Neural progenitor cell (in vitro differentiated cells): ENCODE measurements around the gene ERC2. TPM values are rescaled to one million over a fixed set of nuclear protein-coding genes. Genes with fewer than 3 reads are reported as not detected.

Source experiments
- DNase-seq: peaks from one replicate; pipeline ENCODE4 v3.0.0-alpha.2; 2016; ENCODE audit warnings: low spot score
- H2AFZ ChIP-seq: fragments of 200-600 bp; sonication (generic); replicated peaks from 2 replicates; pipeline ENCODE4 v1.6.1; 2016; ENCODE audit warnings: antibody characterized with exemption
- H3F3A ChIP-seq: fragments of 200-600 bp; sonication (generic); 2 replicates; pipeline ENCODE4 v1.6.1; 2016; ENCODE audit warnings: antibody characterized with exemption, low read depth
- H3K27ac ChIP-seq: fragments of 200-600 bp; sonication (generic); 2 replicates; pipeline ENCODE4 v1.5.1; 2016; ENCODE audit warnings: mild to moderate bottlenecking
- H3K27me3 ChIP-seq: fragments of 200-600 bp; sonication (generic); 2 replicates; pipeline ENCODE4 v1.6.1; 2016; ENCODE audit warnings: mild to moderate bottlenecking, moderate library complexity
- H3K36me3 ChIP-seq: fragments of 200-600 bp; sonication (generic); 2 replicates; pipeline ENCODE4 v1.5.1; 2016
- H3K4me1 ChIP-seq: fragments of 200-600 bp; sonication (generic); 2 replicates; pipeline ENCODE4 v1.6.1; 2016; ENCODE audit warnings: mixed run types
- H3K4me2 ChIP-seq: fragments of 200-600 bp; sonication (generic); 2 replicates; pipeline ENCODE4 v1.6.1; 2016
- H3K4me3 ChIP-seq: fragments of 200-600 bp; sonication (generic); 2 replicates; pipeline ENCODE4 v1.5.1; 2016
- H3K79me2 ChIP-seq: fragments of 200-600 bp; sonication (generic); 2 replicates; pipeline ENCODE4 v1.6.1; 2016; ENCODE audit warnings: low read depth
- H3K9ac ChIP-seq: fragments of 200-600 bp; sonication (generic); 2 replicates; pipeline ENCODE4 v1.6.1; 2016
- H3K9me3 ChIP-seq: fragments of 200-600 bp; sonication (generic); 2 replicates; pipeline ENCODE4 v1.5.1; 2016; ENCODE audit warnings: low read depth
- H4K20me1 ChIP-seq: fragments of 200-600 bp; sonication (generic); 2 replicates; pipeline ENCODE4 v1.6.1; 2016; ENCODE audit warnings: low read depth
- H3K27ac Mint-ChIP-seq: 3 replicates; pipeline ENCODE4 v1.8.0; 2021; ENCODE audit warnings: mixed read lengths
- H3K27me3 Mint-ChIP-seq: 2 replicates; pipeline ENCODE4 v1.8.0; 2022; ENCODE audit warnings: low read depth, mild to moderate bottlenecking, inconsistent platforms, moderate library complexity, mixed read lengths; ENCODE audit not compliant: insufficient read depth
- H3K36me3 Mint-ChIP-seq: 3 replicates; pipeline ENCODE4 v1.8.0; 2021; ENCODE audit warnings: mixed read lengths
- H3K4me1 Mint-ChIP-seq: 3 replicates; pipeline ENCODE4 v1.8.0; 2021; ENCODE audit warnings: mixed read lengths
- H3K4me3 Mint-ChIP-seq: 3 replicates; pipeline ENCODE4 v1.8.0; 2021; ENCODE audit warnings: mild to moderate bottlenecking, moderate library complexity, mixed read lengths
- H3K9me3 Mint-ChIP-seq: 3 replicates; pipeline ENCODE4 v1.8.0; 2020; ENCODE audit warnings: mixed read lengths
- EZH2 ChIP-seq: fragments of 200-600 bp; sonication (generic); IDR thresholded peaks from 2 replicates; pipeline ENCODE4 v1.6.1; 2017; ENCODE audit warnings: antibody characterized with exemption, mild to moderate bottlenecking, moderate library complexity
- EZH2phosphoT487 ChIP-seq: fragments of 200-600 bp; sonication (generic); IDR thresholded peaks from 2 replicates; pipeline ENCODE4 v1.6.1; 2017; ENCODE audit warnings: antibody characterized with exemption
- total RNA-seq: library from RNA; depleted of rRNA; stranded (reverse); fragments of >200 nt; gene quantifications from 2 replicates; pipeline ENCODE4 v1.2.3, GENCODE V29; 2015; ENCODE audit warnings: low replicate concordance
- TF ChIP-seq, protein P1 (sequence below): fragments of 200-600 bp; sonication (generic); IDR thresholded peaks from 2 replicates; pipeline ENCODE4 v1.5.1; 2017; ENCODE audit warnings: antibody characterized with exemption, mild to moderate bottlenecking

The ERC2 gene
- total RNA-seq, 1 donor from 2014 or later: 24.8 TPM

DNA sequence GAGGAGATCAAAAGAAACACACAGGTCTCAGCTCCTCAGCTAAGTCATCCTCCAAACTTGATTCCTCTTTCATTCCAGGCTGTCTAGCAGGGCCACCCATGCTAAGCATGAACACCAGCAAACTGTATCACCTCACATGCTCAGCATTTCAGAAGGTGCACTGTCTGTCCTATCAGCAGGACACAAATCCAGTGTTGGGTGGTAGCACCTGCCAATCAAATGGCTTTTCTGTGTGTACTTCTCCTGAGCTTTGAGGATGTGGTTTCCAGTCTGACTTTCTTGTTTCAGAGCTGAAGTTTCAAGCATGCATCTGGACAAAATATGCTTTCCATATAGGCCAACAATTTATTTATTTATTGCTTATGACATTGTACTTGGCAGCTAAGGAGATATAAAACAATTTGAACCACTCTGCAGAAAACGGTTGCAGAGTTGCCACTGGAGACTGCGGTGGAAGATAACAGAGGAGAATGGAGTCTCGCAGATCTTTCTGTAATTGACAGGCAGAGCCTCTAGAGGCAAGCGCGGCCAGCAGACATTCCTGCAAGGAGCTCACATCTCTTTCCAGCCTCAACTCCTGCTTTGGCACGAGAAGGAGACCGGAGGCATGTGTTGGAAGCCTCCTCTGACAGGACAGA, 814.0 kb downstream of the ERC2 start:
- peaks cover 16% of the 10 kb centered on the region for H3K4me1 Mint-ChIP-seq
- Histone ChIP-seq H3K9me3 (no peaks in the 10 kb centered on the region), H3K4me1 (no peaks in the 10 kb centered on the region), H3K4me3 (no peak overlapping the region), H3K4me2 (no peak overlapping the region), H2AFZ (no peak overlapping the region), H4K20me1 (no peaks in the 10 kb centered on the region), H3K9ac (no peak overlapping the region), H3F3A (no peaks in the 10 kb centered on the region), H3K27ac (no peak overlapping the region), H3K79me2 (no peaks in the 10 kb centered on the region), H3K27me3 (no peaks in the 10 kb centered on the region), H3K36me3 (no peaks in the 10 kb centered on the region)
- peaks cover 8% of the 10 kb centered on the region for H3K27me3 Mint-ChIP-seq
- no peak for DNase-seq
- H3K9me3 Mint-ChIP-seq: no peaks in the 10 kb centered on the region
- TF ChIP-seq, protein P1, sequence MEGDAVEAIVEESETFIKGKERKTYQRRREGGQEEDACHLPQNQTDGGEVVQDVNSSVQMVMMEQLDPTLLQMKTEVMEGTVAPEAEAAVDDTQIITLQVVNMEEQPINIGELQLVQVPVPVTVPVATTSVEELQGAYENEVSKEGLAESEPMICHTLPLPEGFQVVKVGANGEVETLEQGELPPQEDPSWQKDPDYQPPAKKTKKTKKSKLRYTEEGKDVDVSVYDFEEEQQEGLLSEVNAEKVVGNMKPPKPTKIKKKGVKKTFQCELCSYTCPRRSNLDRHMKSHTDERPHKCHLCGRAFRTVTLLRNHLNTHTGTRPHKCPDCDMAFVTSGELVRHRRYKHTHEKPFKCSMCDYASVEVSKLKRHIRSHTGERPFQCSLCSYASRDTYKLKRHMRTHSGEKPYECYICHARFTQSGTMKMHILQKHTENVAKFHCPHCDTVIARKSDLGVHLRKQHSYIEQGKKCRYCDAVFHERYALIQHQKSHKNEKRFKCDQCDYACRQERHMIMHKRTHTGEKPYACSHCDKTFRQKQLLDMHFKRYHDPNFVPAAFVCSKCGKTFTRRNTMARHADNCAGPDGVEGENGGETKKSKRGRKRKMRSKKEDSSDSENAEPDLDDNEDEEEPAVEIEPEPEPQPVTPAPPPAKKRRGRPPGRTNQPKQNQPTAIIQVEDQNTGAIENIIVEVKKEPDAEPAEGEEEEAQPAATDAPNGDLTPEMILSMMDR: no peak
- TF ChIP-seq EZH2phosphoT487 (no peak), EZH2 (no peak)
- no peaks in the 10 kb centered on the region for H3K36me3 Mint-ChIP-seq
- no peak overlapping the region for H3K4me3 Mint-ChIP-seq
- peak overlapping the region; percentile 33 for H3K27ac Mint-ChIP-seq

DNA sequence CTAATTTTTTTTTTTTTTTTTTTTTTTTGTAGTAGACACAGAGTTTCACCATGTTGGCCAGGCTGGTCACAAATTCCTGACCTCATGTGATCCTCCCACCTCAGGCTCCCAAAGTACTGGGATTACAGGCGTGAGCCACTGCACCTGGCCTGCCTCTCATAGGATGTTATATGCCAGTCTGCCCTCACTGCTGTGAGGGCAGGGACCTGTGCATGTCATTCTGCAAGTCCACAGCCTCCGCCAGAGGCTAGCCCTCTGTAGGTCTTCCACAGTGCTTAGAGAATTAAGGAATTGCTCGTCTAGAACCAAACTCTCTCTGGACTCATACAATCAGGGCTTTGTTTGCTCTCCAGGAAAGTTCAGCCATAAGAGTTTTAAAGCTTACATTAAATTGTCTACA, 817.3 kb downstream of the ERC2 start:
- Mint-ChIP-seq H3K9me3 (no peaks in the 10 kb centered on the region), H3K27ac (no peak overlapping the region), H3K27me3 (peaks cover 10% of the 10 kb centered on the region), H3K4me3 (no peak overlapping the region), H3K36me3 (no peaks in the 10 kb centered on the region), H3K4me1 (peaks cover 48% of the 10 kb centered on the region)
- Histone ChIP-seq H4K20me1 (no peaks in the 10 kb centered on the region), H3K4me3 (no peak overlapping the region), H3K27ac (no peak overlapping the region), H3K9ac (no peak overlapping the region), H2AFZ (no peak overlapping the region), H3K9me3 (no peaks in the 10 kb centered on the region), H3F3A (peaks cover 27% of the 10 kb centered on the region), H3K4me2 (no peak overlapping the region), H3K4me1 (peaks cover 22% of the 10 kb centered on the region), H3K79me2 (no peaks in the 10 kb centered on the region), H3K36me3 (no peaks in the 10 kb centered on the region), H3K27me3 (no peaks in the 10 kb centered on the region)
- TF ChIP-seq EZH2phosphoT487 (no peak), EZH2 (no peak)
- TF ChIP-seq, protein P1: no peak
- DNase-seq: no peak

DNA sequence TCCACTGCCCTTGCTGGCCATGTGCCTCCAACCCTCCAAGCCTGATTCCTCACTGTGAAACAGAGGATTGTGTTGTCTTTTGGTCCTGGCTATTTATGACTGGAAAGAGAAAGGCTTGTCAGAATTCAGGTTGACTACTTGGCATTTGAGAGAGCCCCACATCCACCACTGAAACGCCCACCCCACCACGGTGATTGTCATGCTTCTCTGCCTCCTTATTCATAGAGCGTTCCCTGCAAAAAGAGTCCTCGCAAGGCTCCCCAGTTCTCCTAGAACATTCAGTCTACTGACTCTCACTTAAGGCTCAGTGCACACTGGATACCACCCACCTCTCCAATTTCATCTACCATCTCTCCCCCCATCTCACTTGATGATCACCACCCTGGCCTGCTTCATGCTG, 818.3 kb downstream of the ERC2 start:
- H3K27ac Mint-ChIP-seq: no peak overlapping the region
- DNase-seq: no peak

More for the DNA sequence above, 818.3 kb downstream of the ERC2 start:
- no peaks in the 10 kb centered on the region for H4K20me1 ChIP-seq
- no peak overlapping the region for H2AFZ ChIP-seq
- peaks cover 10% of the 10 kb centered on the region for H3K27me3 Mint-ChIP-seq
- H3K36me3 Mint-ChIP-seq: no peaks in the 10 kb centered on the region
- H3F3A ChIP-seq: peaks cover 27% of the 10 kb centered on the region
- H3K79me2 ChIP-seq: no peaks in the 10 kb centered on the region
- H3K9ac ChIP-seq: no peak overlapping the region
- H3K4me3 ChIP-seq: no peak overlapping the region
- no peaks in the 10 kb centered on the region for H3K9me3 ChIP-seq
- no peak overlapping the region for H3K4me2 ChIP-seq
- peaks cover 55% of the 10 kb centered on the region for H3K4me1 Mint-ChIP-seq
- H3K27me3 ChIP-seq: no peaks in the 10 kb centered on the region
- peaks cover 26% of the 10 kb centered on the region for H3K4me1 ChIP-seq
- TF ChIP-seq EZH2phosphoT487 (no peak), EZH2 (no peak)
- TF ChIP-seq, protein P1: no peak
- H3K4me3 Mint-ChIP-seq: no peak overlapping the region
- H3K27ac ChIP-seq: no peak overlapping the region
- no peaks in the 10 kb centered on the region for H3K9me3 Mint-ChIP-seq
- H3K36me3 ChIP-seq: no peaks in the 10 kb centered on the region
